ENCODE data around the gene ACOT13.
A peak's percentile ranks its signal among the peaks of the same experiment; 100 is the strongest.
"Not testable (repeated sequence)": the region's sequence is repeated elsewhere in the genome, so short reads cannot be mapped to it uniquely, and the experiment has no call there.

ACOT13 gene

DNA sequence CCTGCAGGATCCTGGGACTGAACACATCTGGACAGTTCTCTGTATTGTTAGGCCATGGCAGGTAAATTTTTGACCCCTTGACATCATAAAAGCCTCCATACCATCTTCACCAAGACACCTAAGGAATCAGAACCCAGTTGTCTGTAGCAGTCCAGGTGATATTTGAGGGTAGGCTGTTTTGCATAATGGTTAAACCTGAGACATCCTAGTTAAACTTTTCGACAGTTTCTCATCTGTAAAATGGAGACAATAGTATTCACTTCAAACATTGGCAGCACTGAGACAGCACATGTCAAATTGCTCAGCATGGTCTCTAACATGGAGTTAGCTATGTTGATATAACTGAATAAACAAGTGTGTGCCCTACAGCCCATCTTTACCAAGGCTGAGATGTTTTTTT is 27.3 kb downstream of the ACOT13 start:
- Histone ChIP-seq H3K18ac (ENCODE audit: low read length) (no peak overlapping the region), H3K36me3 (ENCODE audit: control insufficient read depth, insufficient read depth, low read length) (no peaks in the 10 kb centered on the region), H3K27me3 (ENCODE audit: insufficient read depth, low read length, poor library complexity) (no peaks in the 10 kb centered on the region), H3K23ac (ENCODE audit: low read length) (no peak overlapping the region), H4K8ac (ENCODE audit: low read depth, low read length) (no peak overlapping the region), H3K79me1 (ENCODE audit: low read length) (no peaks in the 10 kb centered on the region), H3K79me2 (ENCODE audit: control insufficient read depth, insufficient read depth, low read length) (no peaks in the 10 kb centered on the region), H2BK5ac (ENCODE audit: low read length) (no peak overlapping the region), H3K4me1 (ENCODE audit: control insufficient read depth, low read depth, low read length) (no peaks in the 10 kb centered on the region), H3K4me3 (ENCODE audit: low read length) (no peak overlapping the region), H2BK120ac (ENCODE audit: low read depth, low read length) (no peak overlapping the region), H3K9ac (ENCODE audit: low read length) (no peak overlapping the region), H2AK5ac (ENCODE audit: low read length) (no peak overlapping the region), H3K27ac (ENCODE audit: low read depth, low read length) (no peak overlapping the region), H4K5ac (ENCODE audit: low read length) (no peak overlapping the region), H2BK15ac (replicated peaks; ENCODE audit: low read depth) (no peak overlapping the region), H3K4ac (ENCODE audit: low read depth, low read length) (no peak overlapping the region), H3K4me2 (ENCODE audit: low read length) (no peak overlapping the region), H3K56ac (ENCODE audit: low read length) (no peak overlapping the region)
- WGBS (ENCODE audit: extremely low coverage, insufficient coverage, low lambda C conversion rate), result no CpG with 5 or more reads among the region's 1 CpG
- no peak for DNase-seq

DNA sequence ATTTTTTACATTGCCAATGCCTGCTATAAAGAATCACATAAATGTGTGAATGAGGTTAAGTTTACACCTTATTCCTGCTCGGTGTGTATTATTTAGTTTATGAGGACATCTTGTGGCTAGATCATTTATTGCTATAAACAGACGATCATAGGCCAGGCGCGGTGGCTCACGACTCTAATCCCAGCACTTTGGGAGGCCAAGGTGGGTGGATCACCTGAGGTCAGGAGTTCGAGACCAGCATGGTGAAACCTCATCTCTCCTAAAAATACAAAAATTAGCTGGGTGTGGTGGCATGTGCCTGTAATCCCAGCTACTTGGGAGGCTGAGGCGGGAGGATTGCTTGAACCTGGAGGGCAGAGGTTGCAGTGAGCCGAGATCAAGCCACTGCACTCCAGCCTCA is 28.8 kb downstream of the ACOT13 start:
- H4K5ac ChIP-seq (ENCODE audit: low read length); H4K8ac ChIP-seq (ENCODE audit: low read depth, low read length); H2BK5ac ChIP-seq (ENCODE audit: low read length); H2BK15ac ChIP-seq (replicated peaks; ENCODE audit: low read depth); H3K4me3 ChIP-seq (ENCODE audit: low read length); H3K4me2 ChIP-seq (ENCODE audit: low read length); H3K27me3 ChIP-seq (ENCODE audit: insufficient read depth, low read length, poor library complexity); H3K23ac ChIP-seq (ENCODE audit: low read length); H3K9ac ChIP-seq (ENCODE audit: low read length); H3K79me1 ChIP-seq (ENCODE audit: low read length); H3K18ac ChIP-seq (ENCODE audit: low read length); H2AK5ac ChIP-seq (ENCODE audit: low read length); H3K56ac ChIP-seq (ENCODE audit: low read length); H3K4ac ChIP-seq (ENCODE audit: low read depth, low read length); H3K4me1 ChIP-seq (ENCODE audit: control insufficient read depth, low read depth, low read length); H3K27ac ChIP-seq (ENCODE audit: low read depth, low read length); H2BK120ac ChIP-seq (ENCODE audit: low read depth, low read length); H3K79me2 ChIP-seq (ENCODE audit: control insufficient read depth, insufficient read depth, low read length); H3K36me3 ChIP-seq (ENCODE audit: control insufficient read depth, insufficient read depth, low read length): not testable (repeated sequence)
- WGBS (ENCODE audit: extremely low coverage, insufficient coverage, low lambda C conversion rate), result no CpG with 5 or more reads among the region's 8 CpGs
- DNase-seq, result peak; percentile 60

DNA sequence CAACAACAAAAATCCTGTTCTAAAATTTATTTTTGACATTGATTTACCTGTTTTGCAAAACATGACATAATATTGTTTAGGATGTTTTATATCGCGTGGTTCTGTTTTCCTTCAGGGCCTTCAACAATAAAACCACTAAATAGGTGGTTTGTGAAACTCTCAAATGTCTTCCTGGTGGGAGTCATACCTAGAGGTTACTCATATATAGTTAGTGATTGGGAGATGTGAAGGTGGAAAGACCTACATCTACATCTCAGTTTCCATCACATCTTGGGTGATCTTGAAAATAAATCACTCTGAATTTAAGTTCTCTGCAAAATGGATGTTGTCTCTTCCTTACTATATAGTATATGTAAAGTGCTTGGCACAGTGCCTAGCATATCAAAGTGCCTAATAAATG is 29.2 kb downstream of the ACOT13 start:
- no peak overlapping the region for H3K9ac ChIP-seq (ENCODE audit: low read length)
- no peak overlapping the region for H3K23ac ChIP-seq (ENCODE audit: low read length)
- H3K4me3 ChIP-seq (ENCODE audit: low read length), result no peak overlapping the region
- no peaks in the 10 kb centered on the region for H3K79me1 ChIP-seq (ENCODE audit: low read length)
- no peak overlapping the region for H3K18ac ChIP-seq (ENCODE audit: low read length)
- no peak overlapping the region for H3K4me2 ChIP-seq (ENCODE audit: low read length)
- no peak overlapping the region for H2BK5ac ChIP-seq (ENCODE audit: low read length)
- no peak overlapping the region for H4K5ac ChIP-seq (ENCODE audit: low read length)
- no peaks in the 10 kb centered on the region for H3K79me2 ChIP-seq (ENCODE audit: control insufficient read depth, insufficient read depth, low read length)
- H3K27ac ChIP-seq (ENCODE audit: low read depth, low read length), result no peak overlapping the region
- no CpG with 5 or more reads among the region's 2 CpGs for WGBS (ENCODE audit: extremely low coverage, insufficient coverage, low lambda C conversion rate)
- no peak overlapping the region for H3K56ac ChIP-seq (ENCODE audit: low read length)
- H3K4ac ChIP-seq (ENCODE audit: low read depth, low read length), result no peak overlapping the region
- no peak overlapping the region for H2BK120ac ChIP-seq (ENCODE audit: low read depth, low read length)
- DNase-seq, result no peak
- H3K27me3 ChIP-seq (ENCODE audit: insufficient read depth, low read length, poor library complexity), result no peaks in the 10 kb centered on the region
- no peaks in the 10 kb centered on the region for H3K36me3 ChIP-seq (ENCODE audit: control insufficient read depth, insufficient read depth, low read length)
- no peak overlapping the region for H4K8ac ChIP-seq (ENCODE audit: low read depth, low read length)
- no peak overlapping the region for H2BK15ac ChIP-seq (replicated peaks; ENCODE audit: low read depth)
- H3K4me1 ChIP-seq (ENCODE audit: control insufficient read depth, low read depth, low read length), result no peaks in the 10 kb centered on the region
- H2AK5ac ChIP-seq (ENCODE audit: low read length), result no peak overlapping the region

DNA sequence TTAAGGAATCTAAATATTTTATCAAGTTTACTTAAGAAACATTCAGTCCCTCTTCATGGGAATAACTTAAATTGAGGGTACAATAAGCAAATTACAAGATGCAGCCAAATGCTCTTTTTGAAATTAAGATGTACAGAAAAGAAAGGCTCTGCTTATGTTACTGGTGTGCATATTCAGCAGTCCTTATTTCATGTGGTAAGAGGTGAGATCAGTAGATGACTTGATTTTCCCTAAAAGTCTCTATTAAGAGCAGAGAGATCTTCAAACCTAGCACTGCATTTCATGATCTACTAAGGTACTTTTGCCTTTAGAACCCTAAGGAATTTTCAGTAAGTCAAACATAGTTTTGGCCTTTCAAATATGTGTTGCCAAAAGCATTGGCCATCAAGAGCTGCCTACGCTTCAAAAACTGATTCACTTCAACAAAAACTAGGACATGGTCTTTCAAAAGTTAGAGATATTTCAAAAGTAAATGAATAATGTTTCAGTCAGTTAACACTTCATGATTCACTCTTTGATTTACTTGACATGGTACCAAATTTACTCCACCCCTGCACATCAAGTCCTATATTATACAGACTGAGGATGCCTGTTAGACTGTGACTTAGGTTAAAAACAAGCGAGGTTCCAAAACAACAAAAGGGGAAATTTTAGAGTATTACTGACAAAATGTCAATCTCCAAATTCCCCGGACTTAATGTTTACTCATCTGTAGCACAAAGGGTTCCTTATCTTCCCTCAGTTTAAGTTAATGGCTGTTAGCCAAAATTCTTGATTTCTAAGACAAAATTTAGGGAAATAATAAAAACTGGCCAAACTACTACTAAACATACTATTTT is 32.9 kb downstream of the ACOT13 start:
- H3K56ac ChIP-seq (ENCODE audit: low read length), result no peak overlapping the region
- H3K79me1 ChIP-seq (ENCODE audit: low read length), result no peaks in the 10 kb centered on the region
- no peak overlapping the region for H4K5ac ChIP-seq (ENCODE audit: low read length)
- H3K23ac ChIP-seq (ENCODE audit: low read length), result no peak overlapping the region
- H4K8ac ChIP-seq (ENCODE audit: low read depth, low read length), result no peak overlapping the region
- H3K4me1 ChIP-seq (ENCODE audit: control insufficient read depth, low read depth, low read length), result no peaks in the 10 kb centered on the region
- no peak overlapping the region for H2BK15ac ChIP-seq (replicated peaks; ENCODE audit: low read depth)
- H3K36me3 ChIP-seq (ENCODE audit: control insufficient read depth, insufficient read depth, low read length), result peaks cover 1% of the 10 kb centered on the region
- H3K4me3 ChIP-seq (ENCODE audit: low read length), result no peak overlapping the region
- H3K79me2 ChIP-seq (ENCODE audit: control insufficient read depth, insufficient read depth, low read length), result no peaks in the 10 kb centered on the region
- no CpG with 5 or more reads among the region's 3 CpGs for WGBS (ENCODE audit: extremely low coverage, insufficient coverage, low lambda C conversion rate)
- no peak overlapping the region for H2AK5ac ChIP-seq (ENCODE audit: low read length)
- no peak overlapping the region for H3K4me2 ChIP-seq (ENCODE audit: low read length)
- no peak overlapping the region for H2BK120ac ChIP-seq (ENCODE audit: low read depth, low read length)
- H3K18ac ChIP-seq (ENCODE audit: low read length), result no peak overlapping the region
- DNase-seq, result no peak
- no peaks in the 10 kb centered on the region for H3K27me3 ChIP-seq (ENCODE audit: insufficient read depth, low read length, poor library complexity)
- H3K4ac ChIP-seq (ENCODE audit: low read depth, low read length), result no peak overlapping the region
- no peak overlapping the region for H3K27ac ChIP-seq (ENCODE audit: low read depth, low read length)
- no peak overlapping the region for H3K9ac ChIP-seq (ENCODE audit: low read length)
- no peak overlapping the region for H2BK5ac ChIP-seq (ENCODE audit: low read length)

DNA sequence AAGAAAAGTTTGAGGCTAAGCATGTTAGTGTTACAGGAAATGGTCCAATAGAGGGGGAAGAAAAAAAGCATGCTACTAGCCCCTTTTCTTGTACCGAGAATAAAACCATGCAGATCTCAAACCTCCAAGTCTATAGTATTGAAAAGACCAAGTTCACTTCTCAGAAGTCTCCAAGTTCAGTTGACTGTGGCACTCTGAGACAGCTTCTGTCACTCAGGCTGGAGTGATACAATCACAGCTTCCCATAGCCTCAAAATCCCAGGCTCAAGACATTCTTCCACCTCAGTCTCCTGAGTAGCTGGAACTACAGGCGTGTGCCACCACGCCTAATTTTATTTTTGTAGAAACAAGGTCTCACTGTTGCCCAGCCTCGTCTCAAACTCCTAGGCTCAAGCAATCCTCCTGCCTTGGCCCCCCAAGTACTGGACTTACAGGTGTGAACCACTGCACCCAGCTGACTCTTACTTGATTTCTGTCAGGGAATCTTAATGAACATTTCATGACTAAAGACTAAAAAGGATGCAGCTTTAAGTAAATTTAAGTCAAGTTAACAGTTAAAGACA is 35.9 kb downstream of the ACOT13 start:
- H3K9ac ChIP-seq (ENCODE audit: low read length), result no peak overlapping the region
- H3K79me1 ChIP-seq (ENCODE audit: low read length), result no peaks in the 10 kb centered on the region
- no peaks in the 10 kb centered on the region for H3K4me1 ChIP-seq (ENCODE audit: control insufficient read depth, low read depth, low read length)
- H2BK15ac ChIP-seq (replicated peaks; ENCODE audit: low read depth), result no peak overlapping the region
- no peak overlapping the region for H3K27ac ChIP-seq (ENCODE audit: low read depth, low read length)
- H3K18ac ChIP-seq (ENCODE audit: low read length), result no peak overlapping the region
- no peak overlapping the region for H4K8ac ChIP-seq (ENCODE audit: low read depth, low read length)
- no peak overlapping the region for H3K56ac ChIP-seq (ENCODE audit: low read length)
- H3K27me3 ChIP-seq (ENCODE audit: insufficient read depth, low read length, poor library complexity), result no peaks in the 10 kb centered on the region
- no peak overlapping the region for H2BK120ac ChIP-seq (ENCODE audit: low read depth, low read length)
- H3K36me3 ChIP-seq (ENCODE audit: control insufficient read depth, insufficient read depth, low read length), result peaks cover 4% of the 10 kb centered on the region
- no peak overlapping the region for H3K4ac ChIP-seq (ENCODE audit: low read depth, low read length)
- H4K5ac ChIP-seq (ENCODE audit: low read length), result no peak overlapping the region
- no peak overlapping the region for H3K23ac ChIP-seq (ENCODE audit: low read length)
- no peak overlapping the region for H3K4me2 ChIP-seq (ENCODE audit: low read length)
- H2AK5ac ChIP-seq (ENCODE audit: low read length), result no peak overlapping the region
- WGBS (ENCODE audit: extremely low coverage, insufficient coverage, low lambda C conversion rate), result no CpG with 5 or more reads among the region's 4 CpGs
- H3K4me3 ChIP-seq (ENCODE audit: low read length), result no peak overlapping the region
- DNase-seq, result no peak
- H2BK5ac ChIP-seq (ENCODE audit: low read length), result no peak overlapping the region
- H3K79me2 ChIP-seq (ENCODE audit: control insufficient read depth, insufficient read depth, low read length), result no peaks in the 10 kb centered on the region

DNA sequence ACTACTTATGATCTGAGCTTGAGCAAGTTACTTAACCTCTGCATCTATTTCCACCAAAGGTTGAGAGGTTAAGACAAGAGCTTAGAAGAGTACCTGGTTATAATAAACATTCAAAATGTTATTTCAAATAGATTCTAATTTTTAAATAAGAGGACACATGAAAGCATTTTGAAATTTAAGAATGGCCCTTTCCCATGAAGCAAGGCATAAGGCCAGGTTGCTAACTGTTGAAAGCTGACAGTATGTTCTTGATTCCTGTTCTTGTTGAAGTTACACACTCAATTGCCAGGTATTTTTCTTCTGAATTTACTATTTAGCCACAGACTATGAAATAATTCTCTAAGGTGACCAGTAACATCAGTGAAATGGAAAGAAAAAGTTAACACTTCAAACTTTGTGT is 37.6 kb downstream of the ACOT13 start:
- no peak overlapping the region for H3K18ac ChIP-seq (ENCODE audit: low read length)
- H4K8ac ChIP-seq (ENCODE audit: low read depth, low read length), result no peak overlapping the region
- H2BK120ac ChIP-seq (ENCODE audit: low read depth, low read length), result no peak overlapping the region
- H3K27me3 ChIP-seq (ENCODE audit: insufficient read depth, low read length, poor library complexity), result no peaks in the 10 kb centered on the region
- no peak overlapping the region for H3K23ac ChIP-seq (ENCODE audit: low read length)
- no peak overlapping the region for H3K9ac ChIP-seq (ENCODE audit: low read length)
- H3K79me2 ChIP-seq (ENCODE audit: control insufficient read depth, insufficient read depth, low read length), result no peaks in the 10 kb centered on the region
- no peak for DNase-seq
- H3K27ac ChIP-seq (ENCODE audit: low read depth, low read length), result no peak overlapping the region
- H3K4me3 ChIP-seq (ENCODE audit: low read length), result no peak overlapping the region
- H3K4me2 ChIP-seq (ENCODE audit: low read length), result no peak overlapping the region
- H2AK5ac ChIP-seq (ENCODE audit: low read length), result no peak overlapping the region
- no peak overlapping the region for H2BK15ac ChIP-seq (replicated peaks; ENCODE audit: low read depth)
- H4K5ac ChIP-seq (ENCODE audit: low read length), result no peak overlapping the region
- no peak overlapping the region for H3K4ac ChIP-seq (ENCODE audit: low read depth, low read length)
- no peaks in the 10 kb centered on the region for H3K79me1 ChIP-seq (ENCODE audit: low read length)
- no peaks in the 10 kb centered on the region for H3K4me1 ChIP-seq (ENCODE audit: control insufficient read depth, low read depth, low read length)
- no peak overlapping the region for H3K56ac ChIP-seq (ENCODE audit: low read length)
- no peak overlapping the region for H2BK5ac ChIP-seq (ENCODE audit: low read length)
- H3K36me3 ChIP-seq (ENCODE audit: control insufficient read depth, insufficient read depth, low read length), result peaks cover 4% of the 10 kb centered on the region
